Upper lobe of left lung (tissue), 4 donors: ENCODE measurements around the gene DCP2.

Source experiments
- POLR2A ChIP-seq, 4 donors: fragments of 450-650 bp; IDR thresholded peaks; one replicate each; pipeline ENCODE4 v1.5.1; 2016 to 2017; ENCODE audit warnings: antibody characterized with exemption in 4 of 4, mild to moderate bottlenecking in 2 of 4
- POLR2AphosphoS5 ChIP-seq, 2 donors: sonication (generic); formaldehyde crosslinking; IDR thresholded peaks; one replicate each; pipeline ENCODE4 v1.5.1; 2017; ENCODE audit warnings: antibody characterized with exemption in 2 of 2
- TF ChIP-seq, protein P1 (sequence below), 6 experiments: fragments of 450-650 bp in 4 of 6; fragments of 200-600 bp in 2 of 6; sonication (generic) in 2 of 6; IDR thresholded peaks; one replicate each; pipeline ENCODE4 v1.5.1; 2016 to 2019; ENCODE audit warnings: antibody characterized with exemption in 6 of 6

DNA sequence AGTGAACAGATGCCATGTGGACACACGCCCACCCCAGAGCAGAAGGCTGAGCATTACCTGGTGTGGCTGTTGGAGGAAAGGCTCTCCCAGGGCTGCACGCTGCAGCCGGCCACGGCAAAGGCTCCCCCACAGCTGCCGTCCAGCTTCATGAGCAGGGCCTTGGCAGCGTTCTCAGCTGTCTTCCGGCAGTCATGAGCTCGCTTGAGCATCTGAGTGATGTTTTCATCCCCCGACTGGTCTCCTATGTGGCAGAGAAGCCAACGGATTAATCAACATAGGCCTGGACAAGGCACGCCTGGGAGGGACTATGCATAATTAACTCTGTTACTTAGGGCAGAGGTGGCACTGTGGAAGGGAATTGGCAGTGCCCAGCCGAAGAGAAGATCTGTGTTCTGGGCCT lies 87.3 kb downstream of the DCP2 start:
- TF ChIP-seq, protein P1, sequence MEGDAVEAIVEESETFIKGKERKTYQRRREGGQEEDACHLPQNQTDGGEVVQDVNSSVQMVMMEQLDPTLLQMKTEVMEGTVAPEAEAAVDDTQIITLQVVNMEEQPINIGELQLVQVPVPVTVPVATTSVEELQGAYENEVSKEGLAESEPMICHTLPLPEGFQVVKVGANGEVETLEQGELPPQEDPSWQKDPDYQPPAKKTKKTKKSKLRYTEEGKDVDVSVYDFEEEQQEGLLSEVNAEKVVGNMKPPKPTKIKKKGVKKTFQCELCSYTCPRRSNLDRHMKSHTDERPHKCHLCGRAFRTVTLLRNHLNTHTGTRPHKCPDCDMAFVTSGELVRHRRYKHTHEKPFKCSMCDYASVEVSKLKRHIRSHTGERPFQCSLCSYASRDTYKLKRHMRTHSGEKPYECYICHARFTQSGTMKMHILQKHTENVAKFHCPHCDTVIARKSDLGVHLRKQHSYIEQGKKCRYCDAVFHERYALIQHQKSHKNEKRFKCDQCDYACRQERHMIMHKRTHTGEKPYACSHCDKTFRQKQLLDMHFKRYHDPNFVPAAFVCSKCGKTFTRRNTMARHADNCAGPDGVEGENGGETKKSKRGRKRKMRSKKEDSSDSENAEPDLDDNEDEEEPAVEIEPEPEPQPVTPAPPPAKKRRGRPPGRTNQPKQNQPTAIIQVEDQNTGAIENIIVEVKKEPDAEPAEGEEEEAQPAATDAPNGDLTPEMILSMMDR (IDR thresholded peaks at IDR 0.05): no peak
- TF ChIP-seq POLR2A (IDR thresholded peaks at IDR 0.05): no peak
- TF ChIP-seq POLR2AphosphoS5 (IDR thresholded peaks at IDR 0.05): no peak
